ENCODE measurements around the gene SLC5A3.

The SLC5A3 gene

GRCh38 chr21:34034369-34035014, 38.9 kb upstream of the SLC5A3 start:
- no peak overlapping the region for H3K4me3 ChIP-seq (ENCODE audit: control insufficient read depth, low read depth, low read length)
- TF ChIP-seq CTCF (IDR thresholded peaks at IDR 0.05; ENCODE audit: control insufficient read depth, insufficient read depth, low read depth, low read length, missing control alignments): no peak

GRCh38 chr21:34035619-34036354, 37.6 kb upstream of the SLC5A3 start:
- TF ChIP-seq CTCF (IDR thresholded peaks at IDR 0.05; ENCODE audit: control insufficient read depth, insufficient read depth, low read depth, low read length, missing control alignments): no peak
- no peak for DNase-seq (ENCODE audit: low read depth)
- no peak overlapping the region for H3K4me3 ChIP-seq (ENCODE audit: control insufficient read depth, low read depth, low read length)

More at GRCh38 chr21:34034369-34035014, 38.9 kb upstream of the SLC5A3 start:
- no peak for DNase-seq (ENCODE audit: low read depth)

GRCh38 chr21:34037009-34037795, 36.2 kb upstream of the SLC5A3 start:
- H3K4me3 ChIP-seq (ENCODE audit: control insufficient read depth, low read depth, low read length): no peak overlapping the region
- no peak for DNase-seq (ENCODE audit: low read depth)
- no peak for TF ChIP-seq CTCF (IDR thresholded peaks at IDR 0.05; ENCODE audit: control insufficient read depth, insufficient read depth, low read depth, low read length, missing control alignments)

GRCh38 chr21:34039678-34040382, 33.5 kb upstream of the SLC5A3 start:
- DNase-seq (ENCODE audit: low read depth): no peak

GRCh38 chr21:34042735-34043134, 30.6 kb upstream of the SLC5A3 start:
- TF ChIP-seq CTCF (IDR thresholded peaks at IDR 0.05; ENCODE audit: control insufficient read depth, insufficient read depth, low read depth, low read length, missing control alignments): no peak
- DNase-seq (ENCODE audit: low read depth): no peak
- H3K4me3 ChIP-seq (ENCODE audit: control insufficient read depth, low read depth, low read length): no peak overlapping the region

More at GRCh38 chr21:34039678-34040382, 33.5 kb upstream of the SLC5A3 start:
- TF ChIP-seq CTCF (IDR thresholded peaks at IDR 0.05; ENCODE audit: control insufficient read depth, insufficient read depth, low read depth, low read length, missing control alignments): no peak
- H3K4me3 ChIP-seq (ENCODE audit: control insufficient read depth, low read depth, low read length): no peak overlapping the region

- DNase-seq (ENCODE audit: low read depth): no peak
- no peak for TF ChIP-seq CTCF (IDR thresholded peaks at IDR 0.05; ENCODE audit: control insufficient read depth, insufficient read depth, low read depth, low read length, missing control alignments)
- no peak overlapping the region for H3K4me3 ChIP-seq (ENCODE audit: control insufficient read depth, low read depth, low read length)
Measured at GRCh38 chr21:34043333-34043732, 30.0 kb upstream of the SLC5A3 start.

All from AG09309 (cell line).